Neural cell (in vitro differentiated cells): ENCODE data around the gene CACNA1B.

ENCODE experiments used
- CTCF ChIP-seq: fragments of 450-650 bp; IDR thresholded peaks from 2 replicates; pipeline ENCODE4 v1.5.1; 2014; ENCODE audit warnings: antibody characterized with exemption, mild to moderate bottlenecking, moderate library complexity; ENCODE audit not compliant: poor library complexity, severe bottlenecking
- EP300 ChIP-seq: fragments of 450-650 bp; conservative IDR thresholded peaks from 2 replicates; pipeline ENCODE4 v1.6.1; 2014; ENCODE audit warnings: antibody characterized with exemption, mild to moderate bottlenecking, moderate library complexity; ENCODE audit not compliant: poor library complexity, severe bottlenecking
- REST ChIP-seq: IDR thresholded peaks from 2 replicates; pipeline ENCODE4 v1.6.1; 2012; ENCODE audit warnings: borderline replicate concordance

- TF ChIP-seq REST (no peak), CTCF (no peak), EP300 (no peak)
Observed at GRCh38 chr9:138069731-138070456, 192.3 kb downstream of the CACNA1B start.
